Raji (cell line): Measurements from ENCODE around the gene ASAP2.

ENCODE experiments used
- POLR2A ChIP-seq: IDR thresholded peaks from 2 replicates; pipeline ENCODE4 v1.6.1; 2011; ENCODE audit warnings: low read depth, low read length, control low read depth; ENCODE audit not compliant: insufficient read depth

ASAP2 gene

GRCh38 chr2:9416267-9416961 lies 209.8 kb downstream of the ASAP2 start:
- no peak for TF ChIP-seq POLR2A

GRCh38 chr2:9416962-9417316 lies 210.3 kb downstream of the ASAP2 start:
- TF ChIP-seq POLR2A = no peak

- no peak for TF ChIP-seq POLR2A
Observed at GRCh38 chr2:9417725-9418124, 211.1 kb downstream of the ASAP2 start.

- TF ChIP-seq POLR2A = no peak
Observed at GRCh38 chr2:9418746-9419145, 212.1 kb downstream of the ASAP2 start.

GRCh38 chr2:9419541-9419940 lies 212.9 kb downstream of the ASAP2 start:
- no peak for TF ChIP-seq POLR2A

GRCh38 chr2:9420495-9420894 lies 213.9 kb downstream of the ASAP2 start:
- no peak for TF ChIP-seq POLR2A

- TF ChIP-seq POLR2A = no peak
Observed at GRCh38 chr2:9422321-9423099, 215.9 kb downstream of the ASAP2 start.

GRCh38 chr2:9423100-9423921 lies 216.7 kb downstream of the ASAP2 start, which contains the start of the genes CPSF3 and ITGB1BP1:
Gene CPSF3 (plus strand): TSS chr2:9423654. CDS start chr2:9423774, 120 bp downstream.
Gene ITGB1BP1 (minus strand): TSS chr2:9423528. CDS start chr2:9418697, 4,831 bp downstream.
- peak; percentile 55 for TF ChIP-seq POLR2A

- no peak for TF ChIP-seq POLR2A
Observed at GRCh38 chr2:9423922-9424272, 217.3 kb downstream of the ASAP2 start.

- no peak for TF ChIP-seq POLR2A
Observed at GRCh38 chr2:9424447-9425164, 218.0 kb downstream of the ASAP2 start.

- TF ChIP-seq POLR2A = no peak
Observed at GRCh38 chr2:9428965-9429577, 222.5 kb downstream of the ASAP2 start.

GRCh38 chr2:9430316-9431293 lies 224.0 kb downstream of the ASAP2 start:
- TF ChIP-seq POLR2A = no peak

- no peak for TF ChIP-seq POLR2A
Observed at GRCh38 chr2:9434489-9434888, 227.9 kb downstream of the ASAP2 start.
